ENCODE data around the gene RSAD2. TPM values are rescaled to one million over a fixed set of nuclear protein-coding genes. Genes with fewer than 3 reads are reported as not detected.

Gene RSAD2
- total and polyA plus RNA-seq, 9 of the 15 experiments (the other 6 are each of a cell fraction or from before 2014, with no cell fraction given): 0.15 to 1.4 (median 0.28) TPM

- TF ChIP-seq RBM39 (optimal IDR thresholded peaks at IDR 0.05; ENCODE audit: low read depth, low read length) (no peak), ZBTB2 (IDR thresholded peaks at IDR 0.05) (no peak), NELFE (IDR thresholded peaks at IDR 0.05; ENCODE audit: insufficient read depth, insufficient read length) (no peak), KLF13 (tag; IDR thresholded peaks at IDR 0.05; ENCODE audit: borderline replicate concordance, low read depth) (no peak), RFX7 (CRISPR knock-in tag; IDR thresholded peaks at IDR 0.05) (no peak), MECOM (CRISPR knock-in tag; IDR thresholded peaks at IDR 0.05) (no peak), XRCC3 (IDR thresholded peaks at IDR 0.05) (no peak), KLF6 (CRISPR knock-in tag; IDR thresholded peaks at IDR 0.05; ENCODE audit: borderline replicate concordance) (no peak), E2F1 (CRISPR knock-in tag; IDR thresholded peaks at IDR 0.05) (no peak), HMGN3 (IDR thresholded peaks at IDR 0.05; ENCODE audit: borderline replicate concordance, extremely low read depth, insufficient read length, low read depth, low read length) (no peak), EWSR1 (IDR thresholded peaks at IDR 0.05; ENCODE audit: borderline replicate concordance, low read depth, partially characterized antibody) (no peak), MEIS2 (IDR thresholded peaks at IDR 0.05; ENCODE audit: partially characterized antibody) (no peak), MTA1 (IDR thresholded peaks at IDR 0.05; ENCODE audit: borderline replicate concordance) (no peak), ZNF354B (CRISPR knock-in tag; IDR thresholded peaks at IDR 0.05) (no peak), NCOA2 (IDR thresholded peaks at IDR 0.05; ENCODE audit: partially characterized antibody in 2 of 2) (no peak), ZNF324 (CRISPR knock-in tag; IDR thresholded peaks at IDR 0.05) (no peak), MEF2A (IDR thresholded peaks at IDR 0.05; ENCODE audit: control insufficient read depth, low read depth, low read length) (no peak), CCAR2 (IDR thresholded peaks at IDR 0.05; ENCODE audit: low read depth, low read length) (no peak), ZBTB7A (IDR thresholded peaks at IDR 0.05; ENCODE audit: borderline replicate concordance, control insufficient read depth, low read depth, low read length) (peak; percentile 76), NBN (IDR thresholded peaks at IDR 0.05; ENCODE audit: low read depth) (no peak)
- TF ChIP-seq, protein P1, sequence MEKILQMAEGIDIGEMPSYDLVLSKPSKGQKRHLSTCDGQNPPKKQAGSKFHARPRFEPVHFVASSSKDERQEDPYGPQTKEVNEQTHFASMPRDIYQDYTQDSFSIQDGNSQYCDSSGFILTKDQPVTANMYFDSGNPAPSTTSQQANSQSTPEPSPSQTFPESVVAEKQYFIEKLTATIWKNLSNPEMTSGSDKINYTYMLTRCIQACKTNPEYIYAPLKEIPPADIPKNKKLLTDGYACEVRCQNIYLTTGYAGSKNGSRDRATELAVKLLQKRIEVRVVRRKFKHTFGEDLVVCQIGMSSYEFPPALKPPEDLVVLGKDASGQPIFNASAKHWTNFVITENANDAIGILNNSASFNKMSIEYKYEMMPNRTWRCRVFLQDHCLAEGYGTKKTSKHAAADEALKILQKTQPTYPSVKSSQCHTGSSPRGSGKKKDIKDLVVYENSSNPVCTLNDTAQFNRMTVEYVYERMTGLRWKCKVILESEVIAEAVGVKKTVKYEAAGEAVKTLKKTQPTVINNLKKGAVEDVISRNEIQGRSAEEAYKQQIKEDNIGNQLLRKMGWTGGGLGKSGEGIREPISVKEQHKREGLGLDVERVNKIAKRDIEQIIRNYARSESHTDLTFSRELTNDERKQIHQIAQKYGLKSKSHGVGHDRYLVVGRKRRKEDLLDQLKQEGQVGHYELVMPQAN (IDR thresholded peaks at IDR 0.05; ENCODE audit: borderline replicate concordance): no peak
- TF ChIP-seq, protein P2, sequence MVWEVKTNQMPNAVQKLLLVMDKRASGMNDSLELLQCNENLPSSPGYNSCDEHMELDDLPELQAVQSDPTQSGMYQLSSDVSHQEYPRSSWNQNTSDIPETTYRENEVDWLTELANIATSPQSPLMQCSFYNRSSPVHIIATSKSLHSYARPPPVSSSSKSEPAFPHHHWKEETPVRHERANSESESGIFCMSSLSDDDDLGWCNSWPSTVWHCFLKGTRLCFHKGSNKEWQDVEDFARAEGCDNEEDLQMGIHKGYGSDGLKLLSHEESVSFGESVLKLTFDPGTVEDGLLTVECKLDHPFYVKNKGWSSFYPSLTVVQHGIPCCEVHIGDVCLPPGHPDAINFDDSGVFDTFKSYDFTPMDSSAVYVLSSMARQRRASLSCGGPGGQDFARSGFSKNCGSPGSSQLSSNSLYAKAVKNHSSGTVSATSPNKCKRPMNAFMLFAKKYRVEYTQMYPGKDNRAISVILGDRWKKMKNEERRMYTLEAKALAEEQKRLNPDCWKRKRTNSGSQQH (CRISPR knock-in tag; IDR thresholded peaks at IDR 0.05): no peak
Observed at GRCh38 chr2:6917071-6917760, 39.6 kb downstream of the RSAD2 start, which contains the start of gene RNF144A (continued).
